Neural crest cell (in vitro differentiated cells): ENCODE data around the gene STKLD1. TPM values are rescaled to one million over a fixed set of nuclear protein-coding genes. Genes with fewer than 3 reads are reported as not detected.

Experiments used
- DNase-seq: peaks from one replicate; pipeline ENCODE4 v3.0.0; 2021; ENCODE audit warnings: low read depth, mixed read lengths, low spot score
- H3K27ac Mint-ChIP-seq: one replicate; pipeline ENCODE4 v1.8.0; 2021; ENCODE audit warnings: mild to moderate bottlenecking, mixed read lengths; ENCODE audit not compliant: unreplicated experiment
- H3K27me3 Mint-ChIP-seq: 2 replicates; pipeline ENCODE4 v1.8.0; 2021; ENCODE audit warnings: low read depth, mild to moderate bottlenecking, mixed read lengths
- H3K36me3 Mint-ChIP-seq: 2 replicates; pipeline ENCODE4 v1.8.0; 2021; ENCODE audit warnings: low read depth, mild to moderate bottlenecking, mixed read lengths
- H3K4me1 Mint-ChIP-seq: 2 replicates; pipeline ENCODE4 v1.8.0; 2021; ENCODE audit warnings: mixed read lengths
- H3K4me3 Mint-ChIP-seq: one replicate; pipeline ENCODE4 v1.8.0; 2021; ENCODE audit warnings: mild to moderate bottlenecking, mixed read lengths
- H3K9me3 Mint-ChIP-seq: 2 replicates; pipeline ENCODE4 v1.8.0; 2021; ENCODE audit warnings: mixed read lengths
- total RNA-seq: library from RNA; stranded (reverse); gene quantifications from 2 replicates; pipeline ENCODE4 v1.2.1, GENCODE V29; 2021
- TF ChIP-seq, protein P1 (sequence below): fragments of 200-600 bp; sonication (generic); conservative IDR thresholded peaks from 2 replicates; pipeline ENCODE4 v1.5.0; 2021; ENCODE audit warnings: antibody characterized with exemption, mild to moderate bottlenecking

STKLD1 gene
- total RNA-seq, 1 donor from 2014 or later = 2.9 TPM

DNA sequence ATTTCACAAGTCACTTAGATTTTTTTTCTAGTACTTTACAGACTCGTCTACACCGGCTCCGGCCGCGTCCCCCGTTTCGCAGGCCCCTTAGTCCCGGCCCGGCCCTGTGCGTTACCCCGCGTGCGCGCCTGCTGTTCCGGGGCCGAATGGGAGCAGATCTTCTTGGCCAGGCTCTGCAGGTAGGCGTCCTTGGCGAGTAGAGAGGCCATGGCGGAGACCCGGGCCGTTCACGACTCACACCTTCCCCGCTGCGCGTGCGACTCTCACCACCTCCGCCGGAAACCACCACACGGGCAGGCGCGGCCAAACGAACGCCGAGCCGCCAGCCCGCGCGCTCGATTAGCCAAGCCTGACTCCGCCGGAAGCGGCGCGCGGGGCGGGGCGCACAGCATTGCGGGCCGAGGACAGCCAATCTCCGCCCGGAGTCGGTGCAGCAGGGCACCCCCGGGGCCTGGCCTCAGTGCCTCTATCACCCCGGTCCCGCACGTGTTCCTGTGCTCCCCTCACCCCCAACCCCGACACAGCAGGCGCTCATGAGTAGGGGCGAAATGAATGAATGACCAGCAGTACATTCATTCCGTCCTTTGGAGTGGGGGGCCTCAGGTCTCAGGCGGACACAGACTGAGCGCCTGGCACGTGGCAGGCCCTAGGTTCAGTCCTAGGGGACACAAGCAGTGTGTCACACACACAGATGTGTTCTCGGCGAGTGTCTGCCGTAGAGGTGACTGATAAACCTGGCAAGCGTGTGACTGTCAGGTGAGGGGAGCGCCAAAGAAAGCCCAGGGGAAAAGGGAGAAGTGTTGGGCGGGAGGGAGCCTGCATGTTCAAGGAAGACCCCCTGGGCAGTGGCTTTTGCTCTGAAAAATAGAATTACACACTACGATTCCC lies 40.0 kb upstream of the STKLD1 start, which contains the start of gene SURF6:
SURF6 (minus strand) TSS at position 265 of the 888 bp plus-strand sequence; CDS start at position 209, 56 bp downstream.
- Mint-ChIP-seq H3K36me3 (peaks cover 8% of the 10 kb centered on the region), H3K4me3 (peak within 1 kb of the TSS; percentile 98), H3K27ac (peak within 1 kb of the TSS; percentile 87), H3K4me1 (peaks cover 20% of the 10 kb centered on the region), H3K27me3 (no peaks in the 10 kb centered on the region), H3K9me3 (no peaks in the 10 kb centered on the region)
- peak; percentile 87 for DNase-seq
- TF ChIP-seq, protein P1, sequence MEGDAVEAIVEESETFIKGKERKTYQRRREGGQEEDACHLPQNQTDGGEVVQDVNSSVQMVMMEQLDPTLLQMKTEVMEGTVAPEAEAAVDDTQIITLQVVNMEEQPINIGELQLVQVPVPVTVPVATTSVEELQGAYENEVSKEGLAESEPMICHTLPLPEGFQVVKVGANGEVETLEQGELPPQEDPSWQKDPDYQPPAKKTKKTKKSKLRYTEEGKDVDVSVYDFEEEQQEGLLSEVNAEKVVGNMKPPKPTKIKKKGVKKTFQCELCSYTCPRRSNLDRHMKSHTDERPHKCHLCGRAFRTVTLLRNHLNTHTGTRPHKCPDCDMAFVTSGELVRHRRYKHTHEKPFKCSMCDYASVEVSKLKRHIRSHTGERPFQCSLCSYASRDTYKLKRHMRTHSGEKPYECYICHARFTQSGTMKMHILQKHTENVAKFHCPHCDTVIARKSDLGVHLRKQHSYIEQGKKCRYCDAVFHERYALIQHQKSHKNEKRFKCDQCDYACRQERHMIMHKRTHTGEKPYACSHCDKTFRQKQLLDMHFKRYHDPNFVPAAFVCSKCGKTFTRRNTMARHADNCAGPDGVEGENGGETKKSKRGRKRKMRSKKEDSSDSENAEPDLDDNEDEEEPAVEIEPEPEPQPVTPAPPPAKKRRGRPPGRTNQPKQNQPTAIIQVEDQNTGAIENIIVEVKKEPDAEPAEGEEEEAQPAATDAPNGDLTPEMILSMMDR = no peak

DNA sequence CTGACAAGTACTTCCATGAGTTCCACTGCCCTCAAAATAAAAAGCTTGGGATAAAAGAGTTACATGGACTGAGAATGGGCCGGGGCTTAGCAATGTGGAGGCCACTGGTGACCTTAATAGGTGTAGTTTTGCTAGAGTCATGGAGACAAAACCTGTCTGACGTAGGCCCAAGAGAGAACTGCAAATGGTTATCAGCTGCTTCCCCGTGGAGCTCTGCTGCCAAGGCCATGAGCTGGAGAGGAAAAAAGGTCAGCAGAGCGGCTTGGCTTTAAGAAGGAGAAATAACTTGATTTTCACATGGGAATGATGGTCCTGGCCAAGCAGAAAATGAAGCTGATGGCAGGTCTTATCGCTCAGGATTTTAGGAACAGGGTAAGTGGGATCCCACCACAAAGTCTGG lies 36.5 kb upstream of the STKLD1 start:
- TF ChIP-seq, protein P1 = no peak
- DNase-seq = no peak
- Mint-ChIP-seq H3K9me3 (no peaks in the 10 kb centered on the region), H3K27ac (no peak overlapping the region), H3K36me3 (peaks cover 10% of the 10 kb centered on the region), H3K27me3 (no peaks in the 10 kb centered on the region), H3K4me1 (peaks cover 20% of the 10 kb centered on the region), H3K4me3 (peak overlapping the region; percentile 58)

DNA sequence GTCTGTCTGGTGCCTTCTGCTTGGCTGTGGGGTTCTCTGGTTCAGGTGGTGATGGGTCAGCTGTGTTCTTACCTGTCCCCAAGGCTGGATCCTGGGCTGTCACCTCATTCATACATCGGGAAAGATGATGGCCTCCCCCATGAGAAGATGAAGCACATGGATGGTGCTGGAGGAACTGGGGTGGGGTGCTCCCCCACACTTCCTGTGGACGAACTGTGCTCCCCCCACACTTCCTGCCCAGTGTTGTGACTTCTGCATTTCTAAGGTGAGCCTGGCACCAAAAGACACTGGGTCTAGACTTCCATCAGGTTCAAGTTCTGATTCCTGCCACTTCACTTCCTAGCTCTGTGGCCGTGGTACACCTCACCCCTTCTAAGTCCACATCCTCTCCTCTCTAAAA lies 35.9 kb upstream of the STKLD1 start:
- Mint-ChIP-seq H3K9me3 (no peaks in the 10 kb centered on the region), H3K36me3 (peaks cover 10% of the 10 kb centered on the region), H3K4me3 (peak overlapping the region; percentile 58), H3K4me1 (peaks cover 16% of the 10 kb centered on the region), H3K27ac (no peak overlapping the region), H3K27me3 (no peaks in the 10 kb centered on the region)
- DNase-seq = no peak
- TF ChIP-seq, protein P1 = no peak

DNA sequence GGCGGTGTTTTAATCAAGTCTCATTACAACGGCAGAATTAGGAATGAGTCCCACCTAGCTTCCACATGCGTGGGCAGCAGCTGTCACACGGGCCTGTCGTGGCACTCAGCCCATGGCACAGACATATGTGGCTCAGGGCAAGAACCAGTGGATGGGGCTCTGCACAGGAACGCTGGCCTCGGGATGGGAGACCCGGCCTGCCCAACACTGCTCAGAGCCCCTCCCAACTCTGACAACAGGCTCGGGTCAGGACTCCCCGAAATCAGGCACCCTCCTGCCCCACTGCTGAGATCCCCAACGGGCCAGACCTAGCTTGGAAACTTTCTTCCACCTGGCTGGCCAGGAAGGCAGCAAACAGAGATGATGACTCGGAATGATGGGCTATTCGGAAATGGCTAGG lies 35.2 kb upstream of the STKLD1 start:
- DNase-seq = no peak
- Mint-ChIP-seq H3K27ac (no peak overlapping the region), H3K4me1 (peaks cover 10% of the 10 kb centered on the region)

DNA sequence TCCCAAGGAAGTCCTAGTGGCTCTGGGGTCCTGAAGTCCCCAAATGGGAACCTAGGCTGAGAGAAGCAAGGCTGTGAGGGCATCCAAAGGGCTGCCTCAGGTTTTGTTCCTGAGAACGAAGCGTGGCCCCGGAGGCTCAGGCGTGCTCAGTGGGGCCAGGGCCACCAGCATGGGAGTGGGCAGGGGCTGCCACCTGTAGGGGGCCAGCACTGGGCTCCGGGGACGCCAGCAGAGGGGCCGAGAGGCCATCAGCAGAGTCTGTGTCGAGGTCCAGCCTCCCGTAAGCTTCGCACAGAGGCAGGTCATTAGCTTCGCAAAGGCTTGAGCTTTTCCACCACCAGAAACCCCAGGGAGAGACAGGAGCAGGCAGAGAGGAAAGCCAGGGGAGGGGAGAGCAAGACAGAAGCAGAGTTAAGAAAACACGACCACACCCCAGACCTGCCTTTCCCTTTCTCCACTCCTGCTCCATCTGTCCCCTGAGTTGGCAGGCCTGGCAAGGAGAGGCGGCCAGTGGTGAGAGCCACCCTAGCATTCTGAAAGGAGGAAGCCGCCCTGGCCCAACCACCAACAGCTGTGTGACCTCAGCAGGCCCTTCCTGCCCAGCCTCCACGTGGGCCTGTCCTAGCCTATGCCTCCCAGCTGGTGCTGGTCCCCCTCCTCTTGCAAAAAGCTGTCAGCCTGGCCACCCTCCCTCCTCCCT lies 34.6 kb upstream of the STKLD1 start:
- no peaks in the 10 kb centered on the region for H3K9me3 Mint-ChIP-seq
- peaks cover 7% of the 10 kb centered on the region for H3K4me1 Mint-ChIP-seq
- TF ChIP-seq, protein P1 = no peak
- H3K27ac Mint-ChIP-seq = no peak overlapping the region
- peak overlapping the region; percentile 53 for H3K4me3 Mint-ChIP-seq
- H3K36me3 Mint-ChIP-seq = peaks cover 10% of the 10 kb centered on the region
- H3K27me3 Mint-ChIP-seq = no peaks in the 10 kb centered on the region
- no peak for DNase-seq

More for the DNA sequence above, 35.2 kb upstream of the STKLD1 start:
- H3K36me3 Mint-ChIP-seq = peaks cover 10% of the 10 kb centered on the region
- TF ChIP-seq, protein P1 = no peak
- H3K9me3 Mint-ChIP-seq = no peaks in the 10 kb centered on the region
- H3K4me3 Mint-ChIP-seq = peak overlapping the region; percentile 49
- no peaks in the 10 kb centered on the region for H3K27me3 Mint-ChIP-seq
